Keratinocyte (primary cell): ENCODE data around the gene BASP1.
"Not testable (repeated sequence)": the region's sequence is repeated elsewhere in the genome, so short reads cannot be mapped to it uniquely, and the experiment has no call there.

Experiments used
- CTCF ChIP-seq, 3 experiments: IDR thresholded peaks in 1 of 3; conservative IDR thresholded peaks in 1 of 3; optimal IDR thresholded peaks in 1 of 3; 2 replicates in 2 of 3; 3 replicates in 1 of 3; pipeline versions ENCODE3 to v1.5.1; 2011; ENCODE audit warnings: low read length in 3 of 3, mild to moderate bottlenecking in 3 of 3, moderate library complexity in 2 of 3, control low read depth in 1 of 3, inconsistent platforms in 1 of 3; ENCODE audit not compliant: insufficient read depth in 2 of 3; ENCODE audit errors: extremely low read depth in 1 of 3
- EZH2 ChIP-seq: IDR thresholded peaks from one replicate; pipeline ENCODE4 v1.6.1; 2012; ENCODE audit warnings: inconsistent platforms, mild to moderate bottlenecking, low read length, moderate library complexity

- not testable (repeated sequence) for TF ChIP-seq CTCF (optimal IDR thresholded peaks at IDR 0.05 in 1 of 3, IDR thresholded peaks at IDR 0.05 in 1 of 3, conservative IDR thresholded peaks at IDR 0.05 in 1 of 3; ENCODE audit: extremely low read depth in 1 of 3, insufficient read depth in 2 of 3, low read length in 3 of 3); EZH2
Observed at GRCh38 chr5:17191574-17191973, 25.9 kb upstream of the BASP1 start.
